HepG2 (cell line): ENCODE measurements around the gene GRIK2. TPM values are rescaled to one million over a fixed set of nuclear protein-coding genes. Genes with fewer than 3 reads are reported as not detected.

ENCODE experiments used
- ATAC-seq: fragments of 200-7000 bp; cut with Tn5 transposase; 3 replicates; pipeline ENCODE4 v1.9.1; 2020; ENCODE audit warnings: mild to moderate bottlenecking, moderate library complexity
- BruUV-seq: library from RNA; stranded (reverse); fragments of 400-500 nt; replicated peaks from 2 replicates; lab custom pipeline; 2021; lab: Mats Ljungman, UMichigan
- CTCF ChIA-PET: fragments of 300-600 bp; formaldehyde crosslinking; extraction: SDS; loops from one replicate; lab custom pipeline; 2021; ENCODE audit warnings: low total read pairs, inconsistent platforms, low intra/inter-chr PET ratio; lab: Yijun Ruan, JAX
- POLR2A ChIA-PET: fragments of 350-600 bp; sonication (Branson Sonifier 250); formaldehyde crosslinking; loops from one replicate; lab custom pipeline; 2020; ENCODE audit warnings: antibody characterized with exemption, inconsistent platforms; lab: Yijun Ruan, JAX
- DNase-seq: peaks from one replicate; pipeline ENCODE4 v3.0.0-alpha.2; 2015; ENCODE audit warnings: low spot score
- FAIRE-seq: peaks from 3 replicates; lab custom pipeline; 2011; peaks lifted over from hg19 to GRCh38; lab: Jason Lieb, UNC
- H2AFZ ChIP-seq: one replicate; pipeline ENCODE4 v1.6.1; 2011; ENCODE audit warnings: low read length, inconsistent platforms
- H3K27ac ChIP-seq: fragments of 300-600 bp; 3 replicates; pipeline ENCODE4 v1.8.0; 2011; ENCODE audit warnings: mixed run types, mild to moderate bottlenecking, mixed read lengths, low read length, inconsistent platforms; ENCODE audit not compliant: insufficient read depth; ENCODE audit errors: extremely low read length
- H3K27me3 ChIP-seq, 2 experiments: fragments of 200-600 bp in 1 of 2; 2 replicates in 1 of 2; 3 replicates in 1 of 2; pipeline versions ENCODE4 v1.6.0 to v1.8.0; 2011; ENCODE audit warnings: low read length in 2 of 2, mild to moderate bottlenecking in 2 of 2, moderate library complexity in 2 of 2, inconsistent platforms in 1 of 2; ENCODE audit not compliant: insufficient read depth in 2 of 2, control insufficient read depth in 1 of 2
- H3K36me3 ChIP-seq, 2 experiments: fragments of 200-600 bp in 1 of 2; replicated peaks in 1 of 2; 2 replicates in 1 of 2; 3 replicates in 1 of 2; pipeline versions ENCODE4 v1.5.1 to v1.8.0; 2011; ENCODE audit warnings: low read length in 2 of 2, inconsistent platforms in 1 of 2; ENCODE audit not compliant: insufficient read depth in 2 of 2, control insufficient read depth in 1 of 2
- H3K4me1 ChIP-seq: 2 replicates; pipeline ENCODE4 v1.5.1; 2012; ENCODE audit warnings: low read length, inconsistent platforms; ENCODE audit not compliant: insufficient read depth
- H3K4me2 ChIP-seq: 2 replicates; pipeline ENCODE4 v1.6.0; 2011; ENCODE audit warnings: low read depth, low read length, inconsistent platforms
- H3K4me3 ChIP-seq, 3 experiments: fragments of 200-600 bp in 1 of 3; sonication (generic), shearing (Covaris generic) in 1 of 3; replicated peaks in 1 of 3; 2 replicates each; pipeline ENCODE4 v1.5.1; 2011 to 2016; ENCODE audit warnings: low read length in 3 of 3, inconsistent platforms in 2 of 3, low read depth in 2 of 3, mild to moderate bottlenecking in 2 of 3, control low read depth in 1 of 3, mixed read lengths in 1 of 3; ENCODE audit not compliant: insufficient read depth in 1 of 3
- H3K79me2 ChIP-seq: one replicate; pipeline ENCODE4 v1.6.1; 2011; ENCODE audit warnings: low read length, inconsistent platforms; ENCODE audit not compliant: insufficient read depth
- H3K9ac ChIP-seq: 2 replicates; pipeline ENCODE4 v1.6.0; 2011; ENCODE audit warnings: mild to moderate bottlenecking, low read depth, low read length, inconsistent platforms; ENCODE audit not compliant: insufficient read depth
- H3K9me3 ChIP-seq: 2 replicates; pipeline ENCODE4 v1.5.1; 2012; ENCODE audit warnings: mild to moderate bottlenecking, low read length
- H4K20me1 ChIP-seq: 2 replicates; pipeline ENCODE4 v1.6.0; 2011; ENCODE audit warnings: inconsistent platforms, mild to moderate bottlenecking, low read length, moderate library complexity; ENCODE audit not compliant: insufficient read depth
- BCL3 ChIP-seq: sonication (generic); formaldehyde crosslinking; IDR thresholded peaks from 2 replicates; pipeline ENCODE4 v1.5.1; 2020; ENCODE audit warnings: mild to moderate bottlenecking, missing genetic modification reagents, moderate library complexity
- KDM1A ChIP-seq: IDR thresholded peaks from 2 replicates; pipeline ENCODE4 v1.6.1; 2016; ENCODE audit warnings: missing compliant biosample characterization
- SATB2 ChIP-seq: sonication (generic); formaldehyde crosslinking; IDR thresholded peaks from 2 replicates; pipeline ENCODE4 v1.5.0; 2020; ENCODE audit warnings: missing genetic modification reagents
- SIX4 ChIP-seq: sonication (generic); formaldehyde crosslinking; IDR thresholded peaks from 2 replicates; pipeline ENCODE4 v1.4.0; 2020; ENCODE audit warnings: missing genetic modification reagents
- SP4 ChIP-seq: sonication (generic); formaldehyde crosslinking; IDR thresholded peaks from 2 replicates; pipeline ENCODE4 v1.8.1; 2023; ENCODE audit warnings: mild to moderate bottlenecking, missing genetic modification reagents
- STAT5B ChIP-seq: sonication (generic); formaldehyde crosslinking; IDR thresholded peaks from 2 replicates; pipeline ENCODE4 v1.4.0; 2020; ENCODE audit warnings: missing genetic modification reagents
- ZBTB46 ChIP-seq: sonication (generic); formaldehyde crosslinking; IDR thresholded peaks from 2 replicates; pipeline ENCODE4 v1.4.0; 2020; ENCODE audit warnings: mild to moderate bottlenecking, missing genetic modification reagents, borderline replicate concordance
- ZNF24 ChIP-seq: fragments of 450-650 bp; IDR thresholded peaks from 2 replicates; pipeline ENCODE4 v1.6.1; 2017; ENCODE audit warnings: antibody characterized with exemption, mild to moderate bottlenecking
- ZNF670 ChIP-seq: sonication (generic); formaldehyde crosslinking; IDR thresholded peaks from 2 replicates; pipeline ENCODE4 v1.8.0; 2022; ENCODE audit warnings: mild to moderate bottlenecking, missing genetic modification reagents, borderline replicate concordance
- ZNF83 ChIP-seq: sonication (generic); formaldehyde crosslinking; IDR thresholded peaks from 2 replicates; pipeline ENCODE4 v1.4.0; 2020; ENCODE audit warnings: missing genetic modification reagents, mild to moderate bottlenecking, borderline replicate concordance
- WGBS: methylation state at CpG from one replicate; pipeline ENCODE4 v1.1.6; 2017; ENCODE audit warnings: low lambda C conversion rate; 5-methylcytosine and 5-hydroxymethylcytosine counted together
- in situ Hi-C: cut with HindIII; loops from 2 replicates; pipeline ENCODE4 v1.10.0; 2017; ENCODE audit warnings: low pct_unique_long_range_greater_than_20kb; ENCODE audit not compliant: extremely low pct_ligation_motif_present
- intact Hi-C: fragments of 100-400 bp; cut with micrococcal nuclease; formaldehyde crosslinking; loops from one replicate; pipeline ENCODE4 v1.10.0; 2022; ENCODE audit not compliant: unreplicated experiment
- polyA plus RNA-seq, 8 experiments: library from polyadenylated mRNA; depleted of rRNA in 3 of 8; stranded (reverse) in 7 of 8; unstranded in 1 of 8; fragments of >200 nt; fragmentation: Illumina TruSeq in 4 of 8; extraction: Trizol in 4 of 8; gene quantifications; 2 replicates each; pipeline versions ENCODE4 v1.2.1 to v1.2.3, GENCODE V29; 2011 to 2016; ENCODE audit warnings: low read depth in 4 of 8, missing spikeins in 1 of 8, mixed read lengths in 1 of 8; ENCODE audit not compliant: insufficient read depth in 1 of 8
- total RNA-seq, 5 experiments: library from RNA; depleted of rRNA; stranded (reverse); fragments of >200 nt; fragmentation: Illumina TruSeq; extraction: Trizol; gene quantifications; 2 replicates each; pipeline ENCODE4 v1.2.3, GENCODE V29; 2016; ENCODE audit warnings: low read depth in 1 of 5
- TF ChIP-seq, protein P1 (sequence below): sonication (generic); formaldehyde crosslinking; IDR thresholded peaks from 2 replicates; pipeline ENCODE4 v1.8.0; 2022; ENCODE audit warnings: mild to moderate bottlenecking, missing genetic modification reagents, moderate library complexity
- TF ChIP-seq, protein P2 (sequence below), 2 experiments: sonication (generic) in 1 of 2; formaldehyde crosslinking in 1 of 2; IDR thresholded peaks; 2 replicates each; pipeline versions ENCODE4 v1.4.0 to v1.6.1; 2018 to 2020; ENCODE audit warnings: missing genetic modification reagents in 2 of 2, borderline replicate concordance in 1 of 2, low read depth in 1 of 2, mild to moderate bottlenecking in 1 of 2, missing biosample characterization in 1 of 2

Gene GRIK2
- total and polyA plus RNA-seq, 2 of the 13 experiments (the other 11 are each of a cell fraction or from before 2014, with no cell fraction given), result not detected

GRCh38 chr6:101716810-101717209, 323.3 kb downstream of the GRIK2 start:
- ATAC-seq (no peak), FAIRE-seq (no peak), DNase-seq (no peak)
- Histone ChIP-seq H3K27me3 (no peaks in the 10 kb centered on the region; a peak in 1 of 5 replicates), H3K79me2 (no peaks in the 10 kb centered on the region), H2AFZ (no peak overlapping the region), H3K4me2 (no peak overlapping the region), H4K20me1 (no peaks in the 10 kb centered on the region), H3K9ac (no peak overlapping the region), H3K4me1 (no peaks in the 10 kb centered on the region), H3K9me3 (no peaks in the 10 kb centered on the region), H3K27ac (no peak overlapping the region), H3K4me3 (no peak overlapping the region), H3K36me3 (no peaks in the 10 kb centered on the region)
- ChIA-PET POLR2A (no interaction called here), CTCF (no interaction called here)
- TF ChIP-seq KDM1A (no peak), ZNF24 (no peak), ZNF670 (CRISPR knock-in tag) (no peak), STAT5B (no peak)
- BruUV-seq, result no TSS peak
- in situ Hi-C loops (no loop called here), intact Hi-C loops (no loop called here)

GRCh38 chr6:101719521-101719920, 326.0 kb downstream of the GRIK2 start:
- Histone ChIP-seq H2AFZ (no peak overlapping the region), H3K9me3 (no peaks in the 10 kb centered on the region), H3K27me3 (no peaks in the 10 kb centered on the region; a peak in 1 of 5 replicates), H3K79me2 (no peaks in the 10 kb centered on the region), H4K20me1 (no peaks in the 10 kb centered on the region), H3K4me3 (no peak overlapping the region), H3K9ac (no peak overlapping the region), H3K4me2 (no peak overlapping the region), H3K27ac (no peak overlapping the region), H3K4me1 (no peaks in the 10 kb centered on the region), H3K36me3 (no peaks in the 10 kb centered on the region)
- no peak for DNase-seq
- ATAC-seq, result no peak
- BruUV-seq, result no TSS peak
- no peak for FAIRE-seq
- TF ChIP-seq ZNF83 (CRISPR knock-in tag), result no peak
- no peak for TF ChIP-seq ZBTB46 (CRISPR knock-in tag)
- no peak for TF ChIP-seq BCL3 (CRISPR knock-in tag)
- no peak for TF ChIP-seq SP4 (CRISPR knock-in tag)
- TF ChIP-seq SIX4 (CRISPR knock-in tag), result no peak
- no peak for TF ChIP-seq SATB2 (CRISPR knock-in tag)
- TF ChIP-seq, protein P1, sequence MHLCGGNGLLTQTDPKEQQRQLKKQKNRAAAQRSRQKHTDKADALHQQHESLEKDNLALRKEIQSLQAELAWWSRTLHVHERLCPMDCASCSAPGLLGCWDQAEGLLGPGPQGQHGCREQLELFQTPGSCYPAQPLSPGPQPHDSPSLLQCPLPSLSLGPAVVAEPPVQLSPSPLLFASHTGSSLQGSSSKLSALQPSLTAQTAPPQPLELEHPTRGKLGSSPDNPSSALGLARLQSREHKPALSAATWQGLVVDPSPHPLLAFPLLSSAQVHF (CRISPR knock-in tag), result no peak
- TF ChIP-seq, protein P2, sequence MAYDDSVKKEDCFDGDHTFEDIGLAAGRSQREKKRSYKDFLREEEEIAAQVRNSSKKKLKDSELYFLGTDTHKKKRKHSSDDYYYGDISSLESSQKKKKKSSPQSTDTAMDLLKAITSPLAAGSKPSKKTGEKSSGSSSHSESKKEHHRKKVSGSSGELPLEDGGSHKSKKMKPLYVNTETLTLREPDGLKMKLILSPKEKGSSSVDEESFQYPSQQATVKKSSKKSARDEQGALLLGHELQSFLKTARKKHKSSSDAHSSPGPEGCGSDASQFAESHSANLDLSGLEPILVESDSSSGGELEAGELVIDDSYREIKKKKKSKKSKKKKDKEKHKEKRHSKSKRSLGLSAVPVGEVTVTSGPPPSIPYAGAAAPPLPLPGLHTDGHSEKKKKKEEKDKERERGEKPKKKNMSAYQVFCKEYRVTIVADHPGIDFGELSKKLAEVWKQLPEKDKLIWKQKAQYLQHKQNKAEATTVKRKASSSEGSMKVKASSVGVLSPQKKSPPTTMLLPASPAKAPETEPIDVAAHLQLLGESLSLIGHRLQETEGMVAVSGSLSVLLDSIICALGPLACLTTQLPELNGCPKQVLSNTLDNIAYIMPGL (CRISPR knock-in tag; IDR thresholded peaks at IDR 0.05; ENCODE audit: borderline replicate concordance in 1 of 2, low read depth in 1 of 2), result no peak
- ChIA-PET POLR2A (no interaction called here), CTCF (no interaction called here)
- intact Hi-C loops (no loop called here), in situ Hi-C loops (no loop called here)
- 0% methylated on average over 1 of the region's 1 CpG for WGBS
